HEK293 (cell line): Measurements from ENCODE around the gene TRPC4AP.

Experiments
- CTCF ChIP-seq: fragments of 450-650 bp; formaldehyde crosslinking; IDR thresholded peaks from 2 replicates; pipeline ENCODE4 v1.5.1; 2016; ENCODE audit warnings: missing biosample characterization, missing genetic modification characterization
- ZBTB21 ChIP-seq: fragments of 450-650 bp; formaldehyde crosslinking; IDR thresholded peaks from 2 replicates; pipeline ENCODE4 v1.5.1; 2017; ENCODE audit warnings: missing biosample characterization, missing genetic modification characterization
- ZEB2 ChIP-seq: fragments of 450-650 bp; formaldehyde crosslinking; IDR thresholded peaks from 2 replicates; pipeline ENCODE4 v1.5.1; 2016; ENCODE audit warnings: missing biosample characterization, missing genetic modification characterization
- ZNF121 ChIP-seq: fragments of 450-650 bp; formaldehyde crosslinking; IDR thresholded peaks from 2 replicates; pipeline ENCODE4 v1.5.1; 2016; ENCODE audit warnings: missing biosample characterization, missing genetic modification characterization
- ZNF146 ChIP-seq: fragments of 450-650 bp; formaldehyde crosslinking; IDR thresholded peaks from 2 replicates; pipeline ENCODE4 v1.5.1; 2016; ENCODE audit warnings: missing biosample characterization, missing genetic modification characterization
- ZNF214 ChIP-seq: fragments of 450-650 bp; formaldehyde crosslinking; IDR thresholded peaks from 2 replicates; pipeline ENCODE4 v1.5.1; 2017; ENCODE audit warnings: missing biosample characterization, mild to moderate bottlenecking, missing genetic modification characterization, borderline replicate concordance
- ZNF274 ChIP-seq, 2 experiments: fragments of 200-500 bp in 1 of 2; fragments of 450-650 bp in 1 of 2; sonication (Bioruptor generic) in 1 of 2; formaldehyde crosslinking in 1 of 2; IDR thresholded peaks; 2 replicates each; pipeline versions ENCODE4 v1.5.1 to v1.6.1; 2014 to 2016; ENCODE audit warnings: borderline replicate concordance in 1 of 2, inconsistent platforms in 1 of 2, low read length in 1 of 2, missing biosample characterization in 1 of 2, missing genetic modification characterization in 1 of 2
- ZNF510 ChIP-seq: fragments of 450-650 bp; formaldehyde crosslinking; IDR thresholded peaks from 2 replicates; pipeline ENCODE4 v1.5.1; 2018; ENCODE audit warnings: mild to moderate bottlenecking, missing genetic modification characterization, missing biosample characterization; ENCODE audit not compliant: insufficient replicate concordance
- ZNF518A ChIP-seq: fragments of 450-650 bp; formaldehyde crosslinking; conservative IDR thresholded peaks from 2 replicates; pipeline ENCODE4 v1.5.1; 2016; ENCODE audit warnings: low read depth, missing biosample characterization, missing genetic modification characterization
- ZNF585B ChIP-seq: fragments of 450-650 bp; formaldehyde crosslinking; IDR thresholded peaks from 2 replicates; pipeline ENCODE4 v1.5.1; 2016; ENCODE audit warnings: missing biosample characterization, missing genetic modification characterization
- ZNF596 ChIP-seq: fragments of 450-650 bp; IDR thresholded peaks from 2 replicates; pipeline ENCODE4 v1.5.0; 2018; ENCODE audit warnings: missing biosample characterization, mild to moderate bottlenecking, missing genetic modification characterization, moderate library complexity
- ZNF623 ChIP-seq: fragments of 450-650 bp; formaldehyde crosslinking; IDR thresholded peaks from 2 replicates; pipeline ENCODE4 v1.5.1; 2016; ENCODE audit warnings: missing biosample characterization, missing genetic modification characterization
- ZNF768 ChIP-seq: fragments of 450-650 bp; formaldehyde crosslinking; IDR thresholded peaks from 2 replicates; pipeline ENCODE4 v1.5.1; 2018; ENCODE audit warnings: missing biosample characterization, mild to moderate bottlenecking, missing genetic modification characterization
- ZNF776 ChIP-seq: fragments of 450-650 bp; formaldehyde crosslinking; IDR thresholded peaks from 2 replicates; pipeline ENCODE4 v1.5.0; 2017; ENCODE audit warnings: missing biosample characterization, missing genetic modification characterization, borderline replicate concordance

GRCh38 chr20:34999021-34999451 lies 93.6 kb downstream of the TRPC4AP start:
- TF ChIP-seq CTCF (tag by site-specific recombination) (no peak), ZNF510 (tag by site-specific recombination) (no peak), ZNF121 (tag by site-specific recombination) (no peak), ZNF585B (tag by site-specific recombination) (no peak), ZNF214 (tag by site-specific recombination) (no peak), ZNF623 (tag by site-specific recombination) (no peak), ZNF146 (tag by site-specific recombination) (no peak), ZBTB21 (tag by site-specific recombination) (no peak), ZNF768 (tag by site-specific recombination) (no peak), ZNF518A (tag by site-specific recombination) (no peak), ZNF596 (no peak), ZEB2 (tag by site-specific recombination) (no peak), ZNF776 (no peak), ZNF274 (IDR thresholded peaks at IDR 0.05; ENCODE audit: low read length) (no peak), ZNF274 (tag by site-specific recombination; IDR thresholded peaks at IDR 0.05; ENCODE audit: borderline replicate concordance) (no peak)
